K562 (cell line): ENCODE data around the gene PREX1. TPM values are rescaled to one million over a fixed set of nuclear protein-coding genes. Genes with fewer than 3 reads are reported as not detected.

ENCODE experiments used
- CREB1 ChIP-seq, 2 experiments: sonication (generic) in 1 of 2; formaldehyde crosslinking in 1 of 2; IDR thresholded peaks; 2 replicates each; pipeline versions ENCODE4 v1.6.1 to v1.8.0; 2012 to 2022; ENCODE audit warnings: inconsistent platforms in 1 of 2, mild to moderate bottlenecking in 1 of 2, missing genetic modification reagents in 1 of 2, moderate library complexity in 1 of 2
- GTF3C2 ChIP-seq: IDR thresholded peaks from 3 replicates; pipeline ENCODE4 v1.6.1; 2011; ENCODE audit warnings: borderline replicate concordance, mild to moderate bottlenecking, moderate library complexity; ENCODE audit not compliant: insufficient read length; ENCODE audit errors: extremely low read depth
- HNRNPUL1 ChIP-seq: fragments of 200-400 bp; formaldehyde crosslinking; IDR thresholded peaks from 2 replicates; pipeline ENCODE4 v1.6.1; 2017; ENCODE audit warnings: low read length
- ZBTB2 ChIP-seq: fragments of 450-650 bp; IDR thresholded peaks from 2 replicates; pipeline ENCODE4 v1.6.1; 2016; ENCODE audit warnings: antibody characterized with exemption
- ZBTB8A ChIP-seq: fragments of 450-650 bp; IDR thresholded peaks from 2 replicates; pipeline ENCODE4 v1.6.1; 2018; ENCODE audit warnings: mild to moderate bottlenecking, moderate library complexity; ENCODE audit not compliant: partially characterized antibody
- ZHX1 ChIP-seq: fragments of 150-350 bp; conservative IDR thresholded peaks from 2 replicates; pipeline ENCODE4 v1.6.1; 2014; ENCODE audit warnings: low read length
- ZNF282 ChIP-seq: sonication (generic); formaldehyde crosslinking; IDR thresholded peaks from 2 replicates; pipeline ENCODE4 v1.8.1; 2023; ENCODE audit warnings: missing genetic modification reagents
- ZNF311 ChIP-seq: fragments of 250-450 bp; sonication (Bioruptor Pico); IDR thresholded peaks from 2 replicates; pipeline ENCODE4 v1.4.0; 2020; ENCODE audit warnings: mild to moderate bottlenecking, moderate library complexity
- ZNF318 ChIP-seq, 2 experiments: fragments of 450-650 bp; IDR thresholded peaks; 2 replicates each; pipeline ENCODE4 v1.6.1; 2016; ENCODE audit warnings: mild to moderate bottlenecking in 2 of 2, borderline replicate concordance in 1 of 2, low read depth in 1 of 2, moderate library complexity in 1 of 2
- ZNF644 ChIP-seq: fragments of 200-800 bp; sonication (Bioruptor generic); IDR thresholded peaks from 2 replicates; pipeline ENCODE4 v1.6.1; 2016; ENCODE audit warnings: low read depth, missing genetic modification characterization, missing compliant biosample characterization
- polyA plus RNA-seq, 8 experiments: library from polyadenylated mRNA; depleted of rRNA in 4 of 8; stranded (reverse) in 5 of 8; unstranded in 3 of 8; fragments of >200 nt; fragmentation: Nextera tagmentation in 2 of 8; fragmentation: Illumina TruSeq in 1 of 8; extraction: Ambion mirVana in 2 of 8; extraction: Trizol in 1 of 8; gene quantifications; 2 replicates each; pipeline versions ENCODE4 v1.2.1 to v1.2.3, GENCODE V29; 2011 to 2014; ENCODE audit warnings: inconsistent platforms in 1 of 8, missing spikeins in 1 of 8
- total RNA-seq, 7 experiments: library from RNA; depleted of rRNA in 6 of 7; stranded (reverse); fragments of >200 nt in 6 of 7; fragmentation: Illumina TruSeq in 2 of 7; extraction: Trizol in 2 of 7; gene quantifications; 2 replicates each; pipeline versions ENCODE4 v1.2.1 to v1.2.3, GENCODE V29; 2011 to 2021; ENCODE audit warnings: low replicate concordance in 1 of 7

The PREX1 gene
- total and polyA plus RNA-seq, 9 of the 15 experiments (the other 6 are each of a cell fraction or from before 2014, with no cell fraction given), result 0.37 to 10.4 (median 4.8) TPM

GRCh38 chr20:48738399-48739304, 89.1 kb downstream of the PREX1 start (continued):
- TF ChIP-seq ZNF318 (IDR thresholded peaks at IDR 0.05; ENCODE audit: borderline replicate concordance in 1 of 2, low read depth in 1 of 2) (no peak), ZNF644 (tag) (no peak), ZBTB2 (no peak), ZBTB8A (no peak), ZNF282 (CRISPR knock-in tag) (no peak), HNRNPUL1 (no peak), CREB1 (IDR thresholded peaks at IDR 0.05) (no peak), CREB1 (CRISPR knock-in tag; IDR thresholded peaks at IDR 0.05) (no peak), ZNF311 (CRISPR knock-in tag) (no peak), GTF3C2 (no peak), ZHX1 (no peak)
